Measurements from ENCODE around the gene C1QB. TPM values are rescaled to one million over a fixed set of nuclear protein-coding genes. Genes with fewer than 3 reads are reported as not detected.

The C1QB gene
- total RNA-seq, 1 experiment from 2014 or later, result not detected

GRCh38 chr1:22676916-22677583, 24.0 kb downstream of the C1QB start:
- Mint-ChIP-seq H3K36me3 (ENCODE audit: insufficient read depth, unreplicated experiment) (no peaks in the 10 kb centered on the region), H3K27me3 (ENCODE audit: unreplicated experiment) (peaks cover 34% of the 10 kb centered on the region), H3K9me3 (ENCODE audit: low read depth, unreplicated experiment) (no peaks in the 10 kb centered on the region), H3K4me1 (ENCODE audit: low read depth, unreplicated experiment) (no peaks in the 10 kb centered on the region), H3K27ac (ENCODE audit: unreplicated experiment) (no peak overlapping the region), H3K4me3 (ENCODE audit: low read depth, unreplicated experiment) (no peak overlapping the region)
- CTCF ChIA-PET, result no interaction called here
- TF ChIP-seq, protein P1, sequence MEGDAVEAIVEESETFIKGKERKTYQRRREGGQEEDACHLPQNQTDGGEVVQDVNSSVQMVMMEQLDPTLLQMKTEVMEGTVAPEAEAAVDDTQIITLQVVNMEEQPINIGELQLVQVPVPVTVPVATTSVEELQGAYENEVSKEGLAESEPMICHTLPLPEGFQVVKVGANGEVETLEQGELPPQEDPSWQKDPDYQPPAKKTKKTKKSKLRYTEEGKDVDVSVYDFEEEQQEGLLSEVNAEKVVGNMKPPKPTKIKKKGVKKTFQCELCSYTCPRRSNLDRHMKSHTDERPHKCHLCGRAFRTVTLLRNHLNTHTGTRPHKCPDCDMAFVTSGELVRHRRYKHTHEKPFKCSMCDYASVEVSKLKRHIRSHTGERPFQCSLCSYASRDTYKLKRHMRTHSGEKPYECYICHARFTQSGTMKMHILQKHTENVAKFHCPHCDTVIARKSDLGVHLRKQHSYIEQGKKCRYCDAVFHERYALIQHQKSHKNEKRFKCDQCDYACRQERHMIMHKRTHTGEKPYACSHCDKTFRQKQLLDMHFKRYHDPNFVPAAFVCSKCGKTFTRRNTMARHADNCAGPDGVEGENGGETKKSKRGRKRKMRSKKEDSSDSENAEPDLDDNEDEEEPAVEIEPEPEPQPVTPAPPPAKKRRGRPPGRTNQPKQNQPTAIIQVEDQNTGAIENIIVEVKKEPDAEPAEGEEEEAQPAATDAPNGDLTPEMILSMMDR (IDR thresholded peaks at IDR 0.05; ENCODE audit: unreplicated experiment), result no peak
- no TSS peak for BruUV-seq (replicated peaks)
- intact Hi-C loops (cut with micrococcal nuclease; ENCODE audit: unreplicated experiment), result no loop called here
- no peak for DNase-seq

- H3K4me3 Mint-ChIP-seq (ENCODE audit: low read depth, unreplicated experiment), result no peak overlapping the region
- H3K27me3 Mint-ChIP-seq (ENCODE audit: unreplicated experiment), result peaks cover 25% of the 10 kb centered on the region
- BruUV-seq (replicated peaks), result no TSS peak
- H3K4me1 Mint-ChIP-seq (ENCODE audit: low read depth, unreplicated experiment), result no peaks in the 10 kb centered on the region
- CTCF ChIA-PET, result no interaction called here
- no peaks in the 10 kb centered on the region for H3K36me3 Mint-ChIP-seq (ENCODE audit: insufficient read depth, unreplicated experiment)
- H3K9me3 Mint-ChIP-seq (ENCODE audit: low read depth, unreplicated experiment), result no peaks in the 10 kb centered on the region
- no peak for DNase-seq
- no peak overlapping the region for H3K27ac Mint-ChIP-seq (ENCODE audit: unreplicated experiment)
- TF ChIP-seq, protein P1 (IDR thresholded peaks at IDR 0.05; ENCODE audit: unreplicated experiment), result no peak
- intact Hi-C loops (cut with micrococcal nuclease; ENCODE audit: unreplicated experiment), result no loop called here
These were observed 25.2 kb downstream of the C1QB start for GRCh38 chr1:22677931-22678896.

GRCh38 chr1:22680726-22681125, 27.7 kb downstream of the C1QB start:
- Mint-ChIP-seq H3K9me3 (ENCODE audit: low read depth, unreplicated experiment) (no peaks in the 10 kb centered on the region), H3K4me1 (ENCODE audit: low read depth, unreplicated experiment) (no peaks in the 10 kb centered on the region), H3K36me3 (ENCODE audit: insufficient read depth, unreplicated experiment) (no peaks in the 10 kb centered on the region), H3K4me3 (ENCODE audit: low read depth, unreplicated experiment) (no peak overlapping the region), H3K27ac (ENCODE audit: unreplicated experiment) (no peak overlapping the region), H3K27me3 (ENCODE audit: unreplicated experiment) (peaks cover 32% of the 10 kb centered on the region)
- intact Hi-C loops (cut with micrococcal nuclease; ENCODE audit: unreplicated experiment), result no loop called here
- TF ChIP-seq, protein P1 (IDR thresholded peaks at IDR 0.05; ENCODE audit: unreplicated experiment), result no peak
- CTCF ChIA-PET, result no interaction called here
- BruUV-seq (replicated peaks), result no TSS peak
- DNase-seq, result no peak

GRCh38 chr1:22681556-22682276, 28.7 kb downstream of the C1QB start:
- intact Hi-C loops (cut with micrococcal nuclease; ENCODE audit: unreplicated experiment), result no loop called here
- no TSS peak for BruUV-seq (replicated peaks)
- no peak for DNase-seq
- no peak overlapping the region for H3K4me3 Mint-ChIP-seq (ENCODE audit: low read depth, unreplicated experiment)
- TF ChIP-seq, protein P1 (IDR thresholded peaks at IDR 0.05; ENCODE audit: unreplicated experiment), result no peak
- no peaks in the 10 kb centered on the region for H3K9me3 Mint-ChIP-seq (ENCODE audit: low read depth, unreplicated experiment)
- H3K27me3 Mint-ChIP-seq (ENCODE audit: unreplicated experiment), result peaks cover 38% of the 10 kb centered on the region
- H3K4me1 Mint-ChIP-seq (ENCODE audit: low read depth, unreplicated experiment), result no peaks in the 10 kb centered on the region
- no peak overlapping the region for H3K27ac Mint-ChIP-seq (ENCODE audit: unreplicated experiment)
- H3K36me3 Mint-ChIP-seq (ENCODE audit: insufficient read depth, unreplicated experiment), result no peaks in the 10 kb centered on the region
- CTCF ChIA-PET, result no interaction called here

All from Calu3 (cell line).